ENCODE results near the gene CHSY3.

The CHSY3 gene

DNA sequence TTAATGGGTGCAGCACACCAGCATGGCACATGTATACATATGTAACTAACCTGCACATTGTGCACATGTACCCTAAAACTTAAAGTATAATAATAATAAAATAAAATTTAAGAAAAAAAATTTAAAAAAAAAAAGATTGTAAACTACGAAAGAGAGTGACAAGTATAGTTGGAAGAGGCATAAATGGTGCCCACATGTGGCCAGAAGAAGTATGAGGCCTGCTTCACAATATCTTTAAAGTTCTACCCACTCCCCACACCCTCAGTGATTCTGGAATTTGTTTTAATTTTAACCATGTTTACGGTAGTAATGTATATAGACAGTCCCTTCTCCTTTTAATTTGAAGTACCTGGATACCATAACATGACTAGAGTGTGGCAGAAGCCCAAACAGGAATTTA is 172.7 kb downstream of the CHSY3 start:
- Histone ChIP-seq H3K79me2 (ENCODE audit: control insufficient read depth, insufficient read depth, low read length, unreplicated experiment) (no peaks in the 10 kb centered on the region), H2AFZ (ENCODE audit: low read length, unreplicated experiment) (no peak overlapping the region), H3K36me3 (ENCODE audit: insufficient read depth, low read length) (no peaks in the 10 kb centered on the region), H3K4me1 (ENCODE audit: control insufficient read depth, insufficient read depth, low read length, unreplicated experiment) (no peaks in the 10 kb centered on the region), H3K27me3 (ENCODE audit: insufficient read depth, low read length) (no peaks in the 10 kb centered on the region), H3K4me3 (ENCODE audit: low read depth, low read length) (no peak overlapping the region), H3K27ac (ENCODE audit: low read depth, low read length) (no peak overlapping the region)

DNA sequence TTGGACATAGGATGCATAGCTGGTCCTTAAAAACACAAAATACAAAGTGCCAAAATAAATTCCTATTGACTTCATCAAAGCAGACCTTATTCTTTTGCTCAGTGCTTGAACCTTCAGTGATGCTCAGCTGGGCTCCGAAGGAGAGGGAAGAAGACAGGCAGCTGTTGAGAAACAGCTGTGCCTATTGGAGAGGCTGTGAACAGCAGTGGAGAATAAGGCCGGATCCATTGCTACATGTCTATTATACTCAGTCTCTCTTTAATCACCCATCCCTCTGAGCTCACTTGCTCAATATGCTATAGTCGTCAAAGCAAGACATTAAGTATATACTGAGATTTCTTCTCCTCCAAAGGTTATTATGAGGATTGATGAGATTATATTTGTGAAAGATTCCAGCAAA is 174.4 kb downstream of the CHSY3 start:
- Histone ChIP-seq H3K4me3 (ENCODE audit: low read depth, low read length) (no peak overlapping the region), H3K4me1 (ENCODE audit: control insufficient read depth, insufficient read depth, low read length, unreplicated experiment) (no peaks in the 10 kb centered on the region), H3K36me3 (ENCODE audit: insufficient read depth, low read length) (no peaks in the 10 kb centered on the region), H2AFZ (ENCODE audit: low read length, unreplicated experiment) (no peak overlapping the region), H3K79me2 (ENCODE audit: control insufficient read depth, insufficient read depth, low read length, unreplicated experiment) (no peaks in the 10 kb centered on the region), H3K27me3 (ENCODE audit: insufficient read depth, low read length) (no peaks in the 10 kb centered on the region), H3K27ac (ENCODE audit: low read depth, low read length) (no peak overlapping the region)

- Histone ChIP-seq H2AFZ (ENCODE audit: low read length, unreplicated experiment) (no peak overlapping the region), H3K27me3 (ENCODE audit: insufficient read depth, low read length) (no peaks in the 10 kb centered on the region), H3K36me3 (ENCODE audit: insufficient read depth, low read length) (no peaks in the 10 kb centered on the region), H3K79me2 (ENCODE audit: control insufficient read depth, insufficient read depth, low read length, unreplicated experiment) (no peaks in the 10 kb centered on the region), H3K27ac (ENCODE audit: low read depth, low read length) (no peak overlapping the region), H3K4me1 (ENCODE audit: control insufficient read depth, insufficient read depth, low read length, unreplicated experiment) (no peaks in the 10 kb centered on the region), H3K4me3 (ENCODE audit: low read depth, low read length) (no peak overlapping the region)
Observed at GRCh38 chr5:130090569-130091270, 186.5 kb downstream of the CHSY3 start.

DNA sequence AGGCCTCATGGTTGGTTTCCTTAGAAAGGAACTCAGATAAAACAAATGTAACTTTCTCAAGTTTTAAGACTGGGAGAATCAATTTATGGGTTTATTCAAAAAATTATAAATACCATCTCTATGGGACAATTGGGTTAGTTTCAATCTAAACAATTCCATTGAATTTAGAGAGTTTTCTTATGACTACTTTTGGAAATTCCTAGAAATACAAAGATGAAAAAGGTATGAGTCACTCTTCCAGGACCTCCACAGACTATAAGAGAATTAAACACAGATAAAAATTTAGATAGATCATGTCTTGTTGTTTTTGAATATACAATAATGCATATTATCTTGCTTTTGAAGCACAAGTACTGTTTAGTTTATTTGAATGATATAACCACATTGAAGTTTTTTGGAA is 188.7 kb downstream of the CHSY3 start:
- H3K4me3 ChIP-seq (ENCODE audit: low read depth, low read length): no peak overlapping the region
- no peaks in the 10 kb centered on the region for H3K4me1 ChIP-seq (ENCODE audit: control insufficient read depth, insufficient read depth, low read length, unreplicated experiment)
- H3K36me3 ChIP-seq (ENCODE audit: insufficient read depth, low read length): no peaks in the 10 kb centered on the region
- H3K79me2 ChIP-seq (ENCODE audit: control insufficient read depth, insufficient read depth, low read length, unreplicated experiment): no peaks in the 10 kb centered on the region
- no peaks in the 10 kb centered on the region for H3K27me3 ChIP-seq (ENCODE audit: insufficient read depth, low read length)
- H3K27ac ChIP-seq (ENCODE audit: low read depth, low read length): no peak overlapping the region
- no peak overlapping the region for H2AFZ ChIP-seq (ENCODE audit: low read length, unreplicated experiment)

DNA sequence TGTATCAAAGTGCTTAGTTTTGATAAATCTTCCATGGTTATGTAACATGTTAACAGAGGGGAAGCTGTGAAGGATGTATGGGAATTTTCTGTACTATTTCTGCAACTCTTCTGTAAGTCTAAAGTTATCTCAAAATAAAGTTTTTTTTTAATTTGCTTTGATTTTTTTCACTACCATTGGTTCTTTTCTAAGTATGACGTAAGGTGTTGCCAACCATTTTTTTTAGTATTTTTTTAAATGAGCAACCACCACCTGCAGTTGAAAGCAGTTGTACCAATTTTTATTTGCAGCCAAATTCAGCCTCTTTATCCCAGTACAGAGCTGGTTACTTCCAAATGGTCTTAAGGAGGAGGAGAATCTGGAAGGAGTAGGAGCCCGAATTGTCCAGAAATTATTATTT is 192.2 kb downstream of the CHSY3 start:
- H3K27ac ChIP-seq (ENCODE audit: low read depth, low read length): no peak overlapping the region
- H3K79me2 ChIP-seq (ENCODE audit: control insufficient read depth, insufficient read depth, low read length, unreplicated experiment): no peaks in the 10 kb centered on the region
- no peaks in the 10 kb centered on the region for H3K4me1 ChIP-seq (ENCODE audit: control insufficient read depth, insufficient read depth, low read length, unreplicated experiment)
- H3K36me3 ChIP-seq (ENCODE audit: insufficient read depth, low read length): no peaks in the 10 kb centered on the region
- H2AFZ ChIP-seq (ENCODE audit: low read length, unreplicated experiment): no peak overlapping the region
- H3K4me3 ChIP-seq (ENCODE audit: low read depth, low read length): no peak overlapping the region
- H3K27me3 ChIP-seq (ENCODE audit: insufficient read depth, low read length): no peaks in the 10 kb centered on the region

GRCh38 chr5:130099008-130099407 is 194.7 kb downstream of the CHSY3 start:
- Histone ChIP-seq H3K36me3 (ENCODE audit: insufficient read depth, low read length) (no peaks in the 10 kb centered on the region), H3K27me3 (ENCODE audit: insufficient read depth, low read length) (no peaks in the 10 kb centered on the region), H3K79me2 (ENCODE audit: control insufficient read depth, insufficient read depth, low read length, unreplicated experiment) (no peaks in the 10 kb centered on the region)

DNA sequence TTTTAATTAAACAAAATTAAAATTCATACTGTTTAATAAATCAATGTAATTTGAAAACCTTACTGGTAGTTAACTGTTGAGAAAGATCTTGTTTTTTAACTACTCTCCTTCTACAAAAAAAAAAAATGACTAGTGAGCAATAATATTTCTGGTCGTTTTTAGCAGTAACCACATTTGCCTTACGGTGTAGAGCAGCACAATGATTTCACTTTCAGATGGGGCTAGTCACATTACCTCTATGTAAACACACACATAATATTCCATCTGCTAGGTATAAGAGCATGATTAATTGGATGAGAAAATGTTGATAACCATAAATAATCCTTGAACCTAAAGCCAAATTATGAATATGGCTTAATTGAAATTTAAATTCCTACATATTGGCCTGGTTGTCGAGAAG is 198.1 kb downstream of the CHSY3 start:
- Histone ChIP-seq H3K27me3 (ENCODE audit: insufficient read depth, low read length) (no peaks in the 10 kb centered on the region), H3K4me3 (ENCODE audit: low read depth, low read length) (no peak overlapping the region), H2AFZ (ENCODE audit: low read length, unreplicated experiment) (no peak overlapping the region), H3K27ac (ENCODE audit: low read depth, low read length) (no peak overlapping the region), H3K4me1 (ENCODE audit: control insufficient read depth, insufficient read depth, low read length, unreplicated experiment) (peaks cover 13% of the 10 kb centered on the region), H3K79me2 (ENCODE audit: control insufficient read depth, insufficient read depth, low read length, unreplicated experiment) (no peaks in the 10 kb centered on the region), H3K36me3 (ENCODE audit: insufficient read depth, low read length) (no peaks in the 10 kb centered on the region)

More at GRCh38 chr5:130099008-130099407, 194.7 kb downstream of the CHSY3 start:
- Histone ChIP-seq H3K4me1 (ENCODE audit: control insufficient read depth, insufficient read depth, low read length, unreplicated experiment) (no peaks in the 10 kb centered on the region), H3K4me3 (ENCODE audit: low read depth, low read length) (no peak overlapping the region), H3K27ac (ENCODE audit: low read depth, low read length) (no peak overlapping the region), H2AFZ (ENCODE audit: low read length, unreplicated experiment) (no peak overlapping the region)

GRCh38 chr5:130102960-130103359 is 198.7 kb downstream of the CHSY3 start:
- no peak overlapping the region for H2AFZ ChIP-seq (ENCODE audit: low read length, unreplicated experiment)
- no peaks in the 10 kb centered on the region for H3K79me2 ChIP-seq (ENCODE audit: control insufficient read depth, insufficient read depth, low read length, unreplicated experiment)
- H3K27ac ChIP-seq (ENCODE audit: low read depth, low read length): no peak overlapping the region
- H3K4me1 ChIP-seq (ENCODE audit: control insufficient read depth, insufficient read depth, low read length, unreplicated experiment): peaks cover 13% of the 10 kb centered on the region
- no peak overlapping the region for H3K4me3 ChIP-seq (ENCODE audit: low read depth, low read length)
- no peaks in the 10 kb centered on the region for H3K27me3 ChIP-seq (ENCODE audit: insufficient read depth, low read length)
- H3K36me3 ChIP-seq (ENCODE audit: insufficient read depth, low read length): no peaks in the 10 kb centered on the region

- Histone ChIP-seq H3K36me3 (ENCODE audit: insufficient read depth, low read length) (no peaks in the 10 kb centered on the region), H3K4me1 (ENCODE audit: control insufficient read depth, insufficient read depth, low read length, unreplicated experiment) (peaks cover 13% of the 10 kb centered on the region), H3K27ac (ENCODE audit: low read depth, low read length) (no peak overlapping the region), H3K27me3 (ENCODE audit: insufficient read depth, low read length) (no peaks in the 10 kb centered on the region), H3K4me3 (ENCODE audit: low read depth, low read length) (no peak overlapping the region), H2AFZ (ENCODE audit: low read length, unreplicated experiment) (no peak overlapping the region), H3K79me2 (ENCODE audit: control insufficient read depth, insufficient read depth, low read length, unreplicated experiment) (no peaks in the 10 kb centered on the region)
Observed at GRCh38 chr5:130104895-130105688, 200.8 kb downstream of the CHSY3 start.

GRCh38 chr5:130106480-130106879 is 202.2 kb downstream of the CHSY3 start:
- H3K4me3 ChIP-seq (ENCODE audit: low read depth, low read length): no peak overlapping the region
- H3K4me1 ChIP-seq (ENCODE audit: control insufficient read depth, insufficient read depth, low read length, unreplicated experiment): peaks cover 13% of the 10 kb centered on the region
- no peak overlapping the region for H2AFZ ChIP-seq (ENCODE audit: low read length, unreplicated experiment)
- no peaks in the 10 kb centered on the region for H3K27me3 ChIP-seq (ENCODE audit: insufficient read depth, low read length)
- no peaks in the 10 kb centered on the region for H3K79me2 ChIP-seq (ENCODE audit: control insufficient read depth, insufficient read depth, low read length, unreplicated experiment)
- no peak overlapping the region for H3K27ac ChIP-seq (ENCODE audit: low read depth, low read length)
- H3K36me3 ChIP-seq (ENCODE audit: insufficient read depth, low read length): no peaks in the 10 kb centered on the region

DNA sequence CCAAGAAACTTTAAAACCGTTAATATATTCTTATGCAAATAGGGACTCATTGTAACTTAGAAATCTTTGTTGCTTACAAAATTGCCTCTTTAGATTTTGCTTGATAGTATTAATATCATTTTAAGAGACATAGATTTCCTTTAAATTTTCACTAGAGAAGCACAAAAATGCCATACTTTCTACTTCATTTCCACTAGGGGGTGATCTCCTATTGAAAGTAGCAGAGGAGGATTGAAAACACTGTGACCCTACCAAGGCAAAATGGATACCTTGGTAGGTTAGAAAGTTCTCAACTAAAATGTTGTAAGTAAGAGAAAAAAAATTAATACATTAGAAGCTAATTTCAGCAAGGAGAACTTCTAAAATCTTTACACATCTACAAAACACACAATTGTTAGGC is 204.9 kb downstream of the CHSY3 start:
- Histone ChIP-seq H3K4me3 (ENCODE audit: low read depth, low read length) (no peak overlapping the region), H3K79me2 (ENCODE audit: control insufficient read depth, insufficient read depth, low read length, unreplicated experiment) (no peaks in the 10 kb centered on the region), H3K27ac (ENCODE audit: low read depth, low read length) (no peak overlapping the region), H2AFZ (ENCODE audit: low read length, unreplicated experiment) (no peak overlapping the region), H3K4me1 (ENCODE audit: control insufficient read depth, insufficient read depth, low read length, unreplicated experiment) (peaks cover 13% of the 10 kb centered on the region), H3K36me3 (ENCODE audit: insufficient read depth, low read length) (no peaks in the 10 kb centered on the region), H3K27me3 (ENCODE audit: insufficient read depth, low read length) (no peaks in the 10 kb centered on the region)
